ENCODE data around the gene PPARGC1A. TPM values are rescaled to one million over a fixed set of nuclear protein-coding genes. Genes with fewer than 3 reads are reported as not detected.

The PPARGC1A gene
- total and polyA plus RNA-seq, 2 of the 13 experiments (the other 11 are each of a cell fraction or from before 2014, with no cell fraction given), result 20.7 to 37.3 TPM

GRCh38 chr4:23770011-23770410 lies 119.8 kb downstream of the PPARGC1A start:
- Histone ChIP-seq H3K4me3 (replicated peaks in 1 of 3; ENCODE audit: insufficient read depth in 1 of 3, low read depth in 2 of 3, low read length in 3 of 3) (no peak overlapping the region), H3K9me3 (ENCODE audit: low read length) (no peaks in the 10 kb centered on the region), H3K36me3 (replicated peaks in 1 of 2; ENCODE audit: control insufficient read depth in 1 of 2, insufficient read depth in 2 of 2, low read length in 2 of 2) (no peaks in the 10 kb centered on the region), H2AFZ (ENCODE audit: low read length) (no peak overlapping the region), H3K4me1 (ENCODE audit: insufficient read depth, low read length) (peaks cover 31% of the 10 kb centered on the region), H3K4me2 (ENCODE audit: low read depth, low read length) (no peak overlapping the region), H3K79me2 (ENCODE audit: insufficient read depth, low read length) (no peaks in the 10 kb centered on the region), H3K27ac (ENCODE audit: extremely low read length, insufficient read depth, low read length) (no peak overlapping the region), H3K9ac (ENCODE audit: insufficient read depth, low read depth, low read length) (no peak overlapping the region), H4K20me1 (ENCODE audit: insufficient read depth, low read length) (no peaks in the 10 kb centered on the region), H3K27me3 (ENCODE audit: control insufficient read depth in 1 of 2, insufficient read depth in 2 of 2, low read length in 2 of 2) (no peaks in the 10 kb centered on the region)
- in situ Hi-C loops (cut with HindIII; ENCODE audit: extremely low pct_ligation_motif_present, low pct_unique_long_range_greater_than_20kb), result no loop called here
- FAIRE-seq (no peak), ATAC-seq (no peak), DNase-seq (ENCODE audit: low spot score) (no peak)
- ChIA-PET POLR2A (no interaction called here), CTCF (ENCODE audit: low intra/inter-chr PET ratio, low total read pairs) (no interaction called here)
- no TSS peak for BruUV-seq (replicated peaks)
- intact Hi-C loops (cut with micrococcal nuclease; ENCODE audit: unreplicated experiment), result no loop called here
- TF ChIP-seq ZBTB10 (CRISPR knock-in tag; IDR thresholded peaks at IDR 0.05; ENCODE audit: borderline replicate concordance), result no peak
- no peak for TF ChIP-seq HIVEP1 (CRISPR knock-in tag; IDR thresholded peaks at IDR 0.05)
- no peak for TF ChIP-seq U2AF1 (optimal IDR thresholded peaks at IDR 0.05; ENCODE audit: low read depth, low read length)
- no peak for TF ChIP-seq ZNF777 (CRISPR knock-in tag; IDR thresholded peaks at IDR 0.05)
- no peak for TF ChIP-seq SMARCE1 (IDR thresholded peaks at IDR 0.05; ENCODE audit: borderline replicate concordance)
- TF ChIP-seq YY1 (IDR thresholded peaks at IDR 0.05; ENCODE audit: insufficient read depth, insufficient replicate concordance, low read depth, low read length), result no peak
- no peak for TF ChIP-seq ATF7 (IDR thresholded peaks at IDR 0.05)
- TF ChIP-seq ATF7 (CRISPR knock-in tag; IDR thresholded peaks at IDR 0.05), result no peak
- TF ChIP-seq ZNF256 (CRISPR knock-in tag; conservative IDR thresholded peaks at IDR 0.05), result no peak
- TF ChIP-seq JARID2 (CRISPR knock-in tag; IDR thresholded peaks at IDR 0.05; ENCODE audit: insufficient replicate concordance), result no peak
- no peak for TF ChIP-seq BRF2 (CRISPR knock-in tag; IDR thresholded peaks at IDR 0.05)
- no peak for TF ChIP-seq HHEX (CRISPR knock-in tag; IDR thresholded peaks at IDR 0.05)
- no peak for TF ChIP-seq TOE1 (CRISPR knock-in tag; IDR thresholded peaks at IDR 0.05)
- no peak for TF ChIP-seq ZNF317 (CRISPR knock-in tag; IDR thresholded peaks at IDR 0.05)
- TF ChIP-seq NFATC3 (CRISPR knock-in tag; IDR thresholded peaks at IDR 0.05), result no peak
- WGBS (ENCODE audit: low lambda C conversion rate), result 100% methylated on average over 1 of the region's 1 CpG

All from HepG2 (cell line).